GM23338 (cell line): ENCODE data around the gene GDF11.

ENCODE experiments used
- CREB1 ChIP-seq: fragments of 250-450 bp; sonication (Bioruptor Pico); IDR thresholded peaks from 2 replicates; pipeline ENCODE4 v1.5.0; 2020; ENCODE audit warnings: low read depth, mild to moderate bottlenecking, moderate library complexity
- CTCF ChIP-seq, 2 experiments: fragments of 200-600 bp in 1 of 2; sonication (generic) in 1 of 2; conservative IDR thresholded peaks; 2 replicates each; pipeline versions ENCODE4 v1.5.1 to v1.6.1; 2016 to 2017; ENCODE audit warnings: antibody characterized with exemption in 2 of 2, low read depth in 2 of 2, mild to moderate bottlenecking in 2 of 2, moderate library complexity in 1 of 2
- ETS1 ChIP-seq: IDR thresholded peaks from 2 replicates; pipeline ENCODE4 v1.6.1; 2016; ENCODE audit warnings: antibody characterized with exemption
- EZH2 ChIP-seq: fragments of 200-600 bp; sonication (generic); IDR thresholded peaks from one replicate; pipeline ENCODE4 v1.8.0; 2017; ENCODE audit warnings: antibody characterized with exemption, mild to moderate bottlenecking, low read depth; ENCODE audit not compliant: unreplicated experiment
- EZH2phosphoT487 ChIP-seq: fragments of 200-600 bp; sonication (generic); IDR thresholded peaks from one replicate; pipeline ENCODE4 v1.8.1; 2018; ENCODE audit warnings: antibody characterized with exemption; ENCODE audit not compliant: unreplicated experiment
- JUNB ChIP-seq: IDR thresholded peaks from one replicate; pipeline ENCODE4 v1.6.1; 2016; ENCODE audit warnings: antibody characterized with exemption; ENCODE audit not compliant: unreplicated experiment
- NANOG ChIP-seq: IDR thresholded peaks from 2 replicates; pipeline ENCODE4 v1.6.1; 2016; ENCODE audit warnings: antibody characterized with exemption, borderline replicate concordance
- POLR2AphosphoS5 ChIP-seq: IDR thresholded peaks from 2 replicates; pipeline ENCODE4 v1.6.1; 2016; ENCODE audit warnings: antibody characterized with exemption, low read depth
- REST ChIP-seq: IDR thresholded peaks from one replicate; pipeline ENCODE4 v1.6.1; 2018; ENCODE audit warnings: antibody characterized with exemption; ENCODE audit not compliant: unreplicated experiment
- STAT1 ChIP-seq: IDR thresholded peaks from one replicate; pipeline ENCODE4 v1.6.1; 2016; ENCODE audit warnings: antibody characterized with exemption; ENCODE audit not compliant: unreplicated experiment
- ZNF114 ChIP-seq: fragments of 250-450 bp; sonication (Bioruptor Pico); IDR thresholded peaks from 2 replicates; pipeline ENCODE4 v1.5.0; 2020; ENCODE audit warnings: mild to moderate bottlenecking, moderate library complexity
- ZNF331 ChIP-seq: fragments of 250-450 bp; sonication (Bioruptor Pico); IDR thresholded peaks from 2 replicates; pipeline ENCODE4 v1.5.0; 2020; ENCODE audit warnings: low read depth, mild to moderate bottlenecking, moderate library complexity
- ZNF462 ChIP-seq: fragments of 250-450 bp; sonication (Bioruptor Pico); IDR thresholded peaks from 2 replicates; pipeline ENCODE4 v1.5.0; 2020; ENCODE audit warnings: mild to moderate bottlenecking, moderate library complexity

- TF ChIP-seq CREB1 (CRISPR knock-in tag) (no peak), CTCF (conservative IDR thresholded peaks at IDR 0.05; ENCODE audit: low read depth in 2 of 2) (no peak), EZH2phosphoT487 (no peak), ZNF331 (CRISPR knock-in tag) (no peak), POLR2AphosphoS5 (no peak), EZH2 (no peak), REST (no peak), ZNF114 (CRISPR knock-in tag) (no peak), STAT1 (no peak), JUNB (no peak), NANOG (no peak), ETS1 (no peak), ZNF462 (CRISPR knock-in tag) (no peak)
These were observed 34.2 kb upstream of the GDF11 start for GRCh38 chr12:55708695-55709233.
